GM21717 (cell line): Measurements from ENCODE around the gene PAX7.
"Not testable (repeated sequence)": the region's sequence is repeated elsewhere in the genome, so short reads cannot be mapped to it uniquely, and the experiment has no call there.

Source experiments
- ATAC-seq: cut with Tn5 transposase; IDR thresholded peaks from one replicate; pipeline ENCODE4 v1.9.1; 2021; ENCODE audit warnings: mild to moderate bottlenecking, moderate library complexity; ENCODE audit not compliant: unreplicated experiment

Gene PAX7

DNA sequence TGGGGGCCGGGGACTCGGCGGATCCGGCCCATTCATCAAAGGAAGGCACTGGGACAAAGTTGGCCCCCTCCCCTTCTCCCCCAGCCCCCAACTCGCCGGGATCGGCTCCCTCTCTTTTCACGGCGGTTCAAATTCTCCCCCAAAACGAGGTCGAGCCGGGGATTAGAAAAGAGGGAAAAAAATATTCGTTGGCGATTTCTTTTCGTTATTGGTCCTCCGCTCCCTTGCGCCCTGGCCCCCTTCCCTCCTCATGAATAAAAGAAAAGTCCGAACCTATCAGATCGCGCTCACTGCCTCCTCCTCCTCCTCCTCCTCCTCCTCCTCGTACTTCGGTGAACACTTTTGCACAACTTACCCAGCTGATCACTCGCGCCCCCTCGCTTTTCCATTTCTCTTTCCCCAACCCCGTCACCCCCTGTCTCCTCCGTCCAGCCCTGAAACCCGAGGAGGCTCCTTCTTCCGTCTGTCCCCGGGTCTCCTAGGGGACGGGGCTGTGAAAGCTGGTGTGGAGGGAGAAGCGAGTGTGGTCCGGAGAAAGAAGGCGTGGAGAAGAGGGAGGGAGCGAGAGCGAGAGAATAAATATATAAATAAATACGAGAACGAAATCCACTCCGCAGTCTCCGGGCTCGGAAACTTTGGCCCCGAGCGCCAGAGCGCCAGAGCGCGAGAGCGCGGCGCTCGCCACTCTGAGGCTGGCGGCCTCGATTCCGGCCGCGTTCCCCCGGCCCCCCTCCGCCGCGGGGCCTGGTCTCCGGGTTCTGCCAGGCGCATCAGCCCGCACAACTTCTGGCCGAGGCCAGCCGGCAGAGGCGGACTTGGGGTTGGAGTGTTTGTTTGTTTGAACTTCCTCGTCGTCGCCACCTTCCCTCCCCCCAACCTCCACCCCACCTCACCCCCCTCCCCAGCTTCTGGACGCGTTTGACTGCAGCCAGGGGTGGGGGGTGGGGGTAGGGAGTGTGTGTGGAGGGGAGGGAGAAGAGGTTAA lies at the start of gene PAX7:
Gene PAX7 (plus strand): TSS at position 336 of the 985 bp plus-strand sequence. CDS start 758 bp downstream, outside the sequence.
- no peak for ATAC-seq

DNA sequence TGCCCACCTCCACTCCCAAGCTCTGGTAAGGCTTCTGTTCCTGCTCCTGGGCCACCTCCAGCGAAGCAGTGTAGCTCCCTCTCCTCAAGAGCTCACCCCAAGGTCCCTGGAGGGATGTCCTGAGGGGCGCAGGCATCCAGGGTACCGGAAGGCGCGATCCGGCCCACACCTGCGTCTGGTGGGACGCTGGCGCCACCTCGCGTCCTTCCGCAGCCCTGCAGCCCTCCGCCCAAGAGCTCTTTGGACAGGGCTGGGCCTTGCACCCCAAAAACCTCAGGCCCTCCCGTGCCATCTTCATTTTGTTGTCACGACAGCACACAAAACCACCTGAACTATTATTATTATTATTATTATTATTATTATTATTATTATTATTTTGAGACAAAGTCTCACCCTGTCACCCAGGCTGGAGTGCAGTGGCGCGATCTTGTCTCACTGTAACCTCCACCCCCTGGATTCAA lies 49.2 kb upstream of the PAX7 start:
- ATAC-seq: no peak

DNA sequence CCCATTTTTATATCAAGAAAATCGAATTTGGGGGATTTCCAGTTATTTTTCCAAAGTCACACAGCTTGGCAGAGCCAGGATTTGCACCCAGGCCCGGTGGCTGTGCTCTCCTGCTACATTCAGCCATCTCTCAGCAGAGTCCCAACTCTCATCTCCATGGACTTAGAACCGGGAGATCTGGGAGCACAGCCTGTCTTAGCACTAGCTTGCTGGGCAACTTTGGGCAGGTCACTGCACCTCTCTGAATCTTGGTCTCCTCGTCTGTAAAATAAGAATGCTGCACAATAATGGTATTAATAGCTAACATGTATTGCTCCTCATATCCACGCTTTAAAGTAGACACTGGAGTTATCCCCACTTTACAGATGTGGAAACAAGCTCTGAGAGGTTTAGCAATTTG lies 47.8 kb upstream of the PAX7 start:
- no peak for ATAC-seq

DNA sequence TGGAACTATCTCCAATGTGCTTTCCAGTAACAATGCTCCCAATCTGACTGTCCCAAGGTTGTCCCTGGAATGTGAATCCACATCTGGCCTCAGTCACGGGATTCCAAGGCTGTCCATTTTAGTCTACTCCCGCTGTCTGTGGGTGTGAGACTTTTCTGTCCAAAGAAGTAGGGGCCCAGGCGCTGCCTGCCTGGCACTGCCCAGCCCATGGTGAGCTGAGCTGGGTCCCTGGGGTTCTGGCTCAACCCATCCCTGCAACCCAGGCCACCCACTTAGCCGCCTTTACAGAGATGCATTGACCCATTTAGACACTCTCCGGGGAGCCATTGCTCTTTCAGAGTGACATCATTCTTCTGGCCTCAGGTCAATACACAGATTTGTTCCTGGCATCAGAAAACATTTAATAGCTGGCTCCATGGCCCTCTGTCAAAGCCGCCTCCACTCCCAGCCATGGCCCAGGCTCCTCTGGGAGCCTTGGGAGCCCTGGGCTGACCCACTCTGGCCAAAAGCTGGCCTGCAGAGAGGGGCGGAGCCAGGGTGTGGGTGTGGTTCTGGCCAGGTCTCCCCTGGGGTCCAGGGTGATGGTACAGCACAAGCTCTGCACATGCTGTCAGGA lies 47.2 kb upstream of the PAX7 start:
- no peak for ATAC-seq

DNA sequence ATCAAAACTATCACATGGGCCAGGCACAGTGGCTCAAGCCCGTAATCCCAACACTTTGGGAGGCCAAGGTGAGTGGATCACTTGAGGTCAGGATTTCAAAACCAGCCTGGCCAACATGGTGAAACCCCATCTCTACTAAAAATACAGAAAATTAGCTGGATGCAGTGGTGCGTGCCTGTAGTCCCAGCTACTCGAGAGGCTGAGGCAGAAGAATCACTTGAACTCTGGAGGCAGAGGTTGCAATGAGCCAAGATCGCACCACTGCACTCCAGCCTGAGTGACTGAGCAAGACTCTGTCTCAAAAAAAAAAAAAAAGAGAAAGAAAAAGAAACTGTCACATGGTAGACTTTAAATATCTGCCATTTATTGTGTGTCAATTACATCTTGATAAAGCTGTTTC lies 44.6 kb upstream of the PAX7 start:
- ATAC-seq: not testable (repeated sequence)

DNA sequence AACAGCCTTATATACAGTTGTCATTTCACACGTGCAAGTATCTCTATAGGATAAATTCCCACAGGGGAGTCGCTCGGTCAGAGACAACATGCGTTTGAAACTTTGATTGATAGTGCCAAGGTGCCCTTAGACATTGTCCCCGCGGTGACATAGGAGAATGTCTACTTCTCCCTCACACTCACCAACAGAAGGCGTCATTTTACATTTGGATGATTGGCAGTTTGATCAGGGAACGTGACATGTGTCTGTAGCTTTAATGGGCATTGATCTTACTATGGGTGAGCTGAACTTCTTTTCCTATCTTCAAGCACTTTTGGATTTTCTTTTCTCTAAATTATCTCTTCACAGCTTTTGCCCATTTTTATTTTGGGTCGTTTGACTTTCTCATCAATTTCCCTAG lies 42.6 kb upstream of the PAX7 start:
- no peak for ATAC-seq

DNA sequence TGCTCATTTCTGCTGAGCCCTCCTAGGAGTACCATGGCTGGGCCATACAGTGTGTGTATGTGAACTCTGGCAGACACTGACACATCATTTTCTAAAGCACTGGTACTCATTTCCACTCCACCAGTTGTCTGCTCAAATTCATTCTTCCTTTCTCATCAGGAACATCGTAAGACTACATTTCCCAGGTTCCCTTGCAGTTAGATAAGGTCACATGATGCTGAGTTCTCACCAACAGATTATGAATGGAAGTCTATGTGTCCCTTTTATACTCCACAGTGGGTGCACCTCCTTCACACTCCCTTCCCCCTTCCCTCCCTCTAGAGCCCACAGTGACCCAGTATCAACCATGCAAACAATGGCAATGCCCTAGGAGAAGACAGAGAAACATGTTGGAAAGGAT lies 38.3 kb upstream of the PAX7 start:
- ATAC-seq: no peak

DNA sequence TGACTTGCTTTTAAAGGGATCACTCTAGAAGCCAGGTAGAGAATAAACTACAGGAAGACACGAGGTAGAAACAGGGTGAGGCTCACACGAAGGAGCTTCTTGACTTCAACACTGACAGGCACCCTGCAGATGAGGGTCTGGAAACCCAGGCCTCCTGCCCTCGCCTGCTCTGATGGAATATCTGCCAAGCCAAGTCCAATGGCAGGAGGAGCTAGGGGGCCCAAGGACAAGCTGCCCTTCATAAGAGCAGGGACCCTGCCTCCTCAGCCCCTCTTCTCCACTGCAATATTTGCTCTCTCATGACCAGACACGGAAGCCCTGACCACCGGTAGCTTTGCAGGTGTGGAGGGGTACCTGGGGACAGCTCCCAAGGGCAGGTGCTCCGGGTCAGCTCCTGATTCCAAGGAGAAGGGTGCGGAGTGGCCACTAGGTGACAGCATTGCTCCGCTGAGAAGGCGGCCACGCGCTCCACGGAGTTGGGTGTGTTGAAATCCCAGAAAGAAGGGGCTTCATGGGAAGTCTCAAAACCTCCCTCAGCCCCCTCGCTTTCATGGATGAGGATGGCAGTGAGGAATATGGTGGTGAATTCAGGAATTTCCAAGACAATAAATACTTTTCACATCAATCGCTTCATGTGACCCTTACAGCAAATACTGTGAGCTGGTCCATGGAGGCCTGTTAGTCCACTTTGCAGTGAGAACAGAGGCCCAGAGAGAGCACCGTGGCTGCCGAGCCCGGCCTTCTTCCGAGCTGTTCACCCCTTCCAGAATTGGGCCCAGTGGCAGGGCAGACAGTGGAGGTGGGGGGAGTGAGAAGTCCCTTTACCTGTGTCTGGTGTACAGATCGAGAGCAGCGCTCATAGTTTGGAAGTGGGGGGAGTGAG lies 33.2 kb upstream of the PAX7 start:
- no peak for ATAC-seq

DNA sequence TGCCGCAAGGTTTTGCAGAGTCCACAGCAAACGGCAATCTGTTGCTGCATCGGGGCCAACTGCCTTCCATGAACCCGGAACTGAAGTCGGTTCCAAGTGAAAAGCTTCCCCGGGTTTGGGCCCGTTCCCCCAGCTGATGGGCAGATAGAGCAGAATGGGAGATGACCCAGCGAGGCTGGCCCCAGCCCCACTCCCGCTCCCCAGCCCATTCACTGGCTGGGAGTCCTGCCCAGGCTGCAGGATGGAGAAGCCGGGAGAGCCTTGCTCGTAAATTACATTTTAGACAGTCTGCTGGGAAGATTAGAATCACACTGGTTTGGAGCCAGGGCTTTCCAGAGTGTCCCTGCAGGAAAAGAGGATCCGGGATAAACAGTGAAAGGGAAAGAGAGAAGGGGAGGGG lies 31.6 kb upstream of the PAX7 start:
- no peak for ATAC-seq

DNA sequence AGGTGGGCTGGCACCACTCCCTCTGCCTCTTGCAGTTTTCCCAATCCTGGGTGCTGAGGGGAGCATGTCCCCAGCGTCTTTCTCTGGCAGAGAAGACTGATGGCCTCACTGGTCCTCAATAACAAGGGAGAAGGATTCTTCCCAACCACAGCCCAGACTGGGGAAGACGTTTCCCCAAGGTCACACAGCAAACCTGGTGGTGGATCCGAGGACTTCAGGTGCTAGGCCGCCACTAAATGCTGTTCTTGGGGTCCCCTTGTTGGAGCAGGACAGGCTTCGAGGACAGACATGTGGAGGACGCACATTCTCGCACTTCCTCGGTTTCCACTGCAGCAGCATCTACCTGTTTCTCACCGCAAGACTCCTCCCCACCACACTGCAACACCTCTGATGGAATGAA lies 30.9 kb upstream of the PAX7 start:
- ATAC-seq: no peak

DNA sequence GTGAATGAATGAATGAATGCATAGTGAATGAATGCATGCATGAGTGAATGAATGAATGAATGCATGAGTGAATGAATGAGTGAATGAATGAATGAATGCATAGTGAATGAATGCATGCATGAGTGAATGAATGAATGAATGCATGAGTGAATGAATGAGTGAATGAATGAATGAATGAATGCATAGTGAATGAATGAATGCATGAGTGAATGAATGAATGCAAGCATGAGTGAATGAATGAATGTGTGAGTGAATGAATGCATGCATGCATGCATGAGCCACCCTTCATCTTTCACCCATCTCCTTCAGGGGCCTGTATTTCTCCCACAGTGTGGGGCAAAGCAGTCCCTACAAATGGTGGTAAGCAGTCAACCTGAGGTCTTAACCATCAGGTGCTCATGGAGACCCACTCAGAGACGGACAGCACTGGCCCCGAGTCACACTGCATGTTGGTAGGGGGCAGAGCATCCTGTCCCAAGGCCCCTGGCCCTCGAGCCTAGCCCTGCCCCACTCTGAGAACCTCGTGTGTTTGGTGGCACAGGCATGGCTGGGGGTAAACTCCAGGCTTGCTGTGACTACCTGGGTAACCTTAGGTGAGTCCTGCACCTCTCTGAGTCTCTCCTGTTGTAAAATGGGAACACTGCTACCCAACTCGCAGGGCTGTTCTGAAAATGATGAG lies 28.0 kb upstream of the PAX7 start:
- ATAC-seq: no peak

DNA sequence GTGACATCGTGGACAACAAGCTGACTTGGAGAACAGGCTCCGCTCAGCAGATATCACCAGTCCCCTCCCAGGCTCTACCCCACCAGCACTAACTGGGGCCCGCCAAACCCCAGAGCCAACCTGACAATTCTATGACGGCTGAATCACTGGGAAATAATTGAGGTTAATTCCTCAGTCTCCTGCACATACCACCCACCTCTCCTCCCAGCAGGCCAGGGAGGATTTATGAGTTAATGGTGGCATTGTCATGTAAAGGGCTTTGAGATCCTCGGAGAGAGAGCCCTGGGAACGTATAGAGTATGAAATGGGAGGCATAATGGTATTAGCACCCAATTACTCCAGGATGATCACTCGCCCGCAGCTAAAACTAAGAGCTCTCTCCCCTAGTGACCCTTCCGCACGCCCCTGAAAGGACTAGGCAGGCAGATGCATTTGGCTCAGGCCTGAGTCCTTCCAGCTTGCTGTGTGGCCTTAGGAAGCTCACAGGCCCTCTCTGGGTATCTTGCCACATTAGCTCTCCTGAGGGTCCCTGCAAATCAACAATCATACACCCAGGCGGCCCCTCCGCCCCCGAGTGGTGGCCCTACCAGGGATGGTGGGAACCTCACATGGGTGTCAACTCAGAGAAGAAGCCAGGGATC lies 27.3 kb upstream of the PAX7 start:
- ATAC-seq: no peak

DNA sequence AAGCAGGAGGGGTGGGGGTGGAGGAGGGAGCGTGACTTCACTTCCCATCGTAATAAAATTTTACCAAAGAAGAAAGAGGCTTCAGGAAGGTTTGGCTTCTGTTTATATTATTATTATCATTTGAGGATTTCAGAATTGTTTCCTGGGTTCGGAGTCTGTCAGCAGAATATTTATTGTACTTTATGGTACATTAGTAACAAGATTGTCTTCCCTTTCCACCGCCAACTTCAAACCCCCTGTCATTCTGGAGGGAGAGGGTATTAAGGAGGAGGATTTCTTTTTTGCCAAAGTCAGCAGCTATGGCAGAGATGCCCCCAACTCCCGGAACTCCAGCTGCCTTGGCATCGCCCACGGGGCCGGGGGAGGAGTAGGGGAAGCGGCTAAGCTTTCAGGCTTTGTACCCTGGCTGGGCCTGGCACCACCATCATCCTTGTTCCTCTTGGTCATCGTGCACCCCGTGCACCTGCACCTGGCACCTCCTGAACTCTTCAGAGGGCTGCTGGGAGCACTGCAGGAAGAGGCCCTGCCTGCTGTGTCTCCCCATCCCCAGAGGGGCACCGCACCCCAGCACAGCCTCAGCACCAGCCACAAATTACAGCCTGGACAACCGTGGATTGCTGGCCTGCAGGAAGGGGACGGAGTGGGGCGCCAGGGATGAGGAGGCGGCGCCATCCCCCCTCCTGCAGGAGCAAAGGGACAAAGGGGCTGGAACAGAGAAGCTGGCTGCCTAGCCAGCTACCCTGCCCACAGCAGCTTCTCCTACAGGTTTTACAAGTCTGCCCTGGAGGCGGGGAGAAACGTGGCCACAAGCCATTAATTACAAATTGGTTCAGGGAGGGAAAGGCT lies 24.0 kb upstream of the PAX7 start:
- no peak for ATAC-seq

DNA sequence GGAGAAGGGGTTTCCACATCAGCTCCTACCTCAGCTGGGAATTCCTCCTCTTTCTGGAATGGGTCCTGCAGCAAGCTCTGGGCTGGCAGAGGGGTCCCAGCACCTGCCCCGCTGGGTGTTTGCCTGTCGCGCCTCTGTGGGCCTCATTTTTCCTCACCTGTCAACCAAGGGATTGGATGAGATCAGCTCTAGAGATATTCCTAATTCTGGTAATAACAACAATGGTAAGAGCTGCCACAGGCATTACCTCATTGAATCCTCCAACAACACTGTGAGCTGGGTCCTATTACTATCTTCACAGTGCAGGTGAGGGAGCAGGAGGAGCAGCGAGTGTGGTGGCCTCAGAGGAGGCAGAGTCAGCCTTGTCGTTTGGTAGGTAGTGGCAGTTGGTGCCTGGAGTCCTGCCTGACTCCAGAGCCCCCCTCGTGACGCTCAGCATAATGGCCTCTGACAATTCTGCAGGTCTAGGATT lies 23.3 kb upstream of the PAX7 start:
- no peak for ATAC-seq

DNA sequence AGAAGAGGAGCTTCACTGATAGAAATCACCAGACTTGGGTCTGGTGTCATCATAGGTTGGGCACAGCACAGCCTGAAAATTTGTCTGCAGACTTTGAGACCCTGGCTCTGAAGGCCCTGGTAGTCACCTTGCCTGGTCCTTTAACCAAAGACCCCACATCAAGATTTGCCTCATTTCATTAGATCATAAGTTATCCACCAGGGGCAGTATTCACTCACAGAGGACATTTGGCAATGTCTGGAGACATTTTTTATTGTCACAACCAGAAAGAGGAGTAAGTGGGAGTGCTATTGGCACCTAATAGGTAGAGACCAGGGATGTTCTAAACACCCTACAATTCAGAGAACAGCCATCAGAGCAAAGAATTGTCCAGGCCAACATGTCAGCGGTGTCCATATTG lies 22.1 kb upstream of the PAX7 start:
- ATAC-seq: no peak

DNA sequence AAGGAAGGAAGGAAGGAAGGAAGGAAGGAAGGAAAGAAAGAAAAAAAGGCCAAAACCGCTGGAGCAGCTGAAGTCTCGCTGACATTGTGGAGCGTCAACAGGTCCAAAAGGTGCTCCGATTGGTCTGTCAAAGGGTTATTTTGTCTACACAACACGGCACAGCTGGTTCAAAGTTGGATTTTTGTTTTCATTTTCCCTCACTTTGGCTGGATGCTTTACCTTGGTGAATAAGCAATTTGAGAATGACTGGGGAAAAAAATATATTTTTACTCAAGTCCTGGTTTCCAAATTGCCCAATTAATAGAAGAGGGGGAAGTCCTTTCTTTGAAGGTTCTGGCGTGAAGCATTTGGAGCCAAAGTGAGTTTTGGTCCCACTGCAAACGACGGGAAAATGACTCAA lies 19.3 kb upstream of the PAX7 start:
- no peak for ATAC-seq

DNA sequence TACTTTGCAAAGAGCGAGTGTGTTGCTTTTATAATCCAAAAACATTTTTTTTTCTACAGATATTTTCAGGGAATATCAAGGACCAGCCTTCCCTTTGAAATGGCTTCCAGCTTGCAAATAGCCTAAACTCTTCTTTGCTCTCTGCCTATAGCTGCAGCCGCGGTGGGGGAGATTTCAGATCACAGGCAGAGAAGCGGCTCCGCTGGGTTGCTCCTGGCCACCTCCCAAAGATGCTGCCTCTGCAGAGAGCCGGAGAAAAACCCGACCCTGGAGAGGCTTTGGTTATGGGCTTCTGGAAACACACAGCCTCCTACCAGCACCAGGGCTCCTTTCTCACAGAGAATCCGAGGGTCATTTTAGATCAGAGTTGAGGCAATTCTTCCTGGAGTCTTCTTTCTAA lies 18.6 kb upstream of the PAX7 start:
- ATAC-seq: no peak

DNA sequence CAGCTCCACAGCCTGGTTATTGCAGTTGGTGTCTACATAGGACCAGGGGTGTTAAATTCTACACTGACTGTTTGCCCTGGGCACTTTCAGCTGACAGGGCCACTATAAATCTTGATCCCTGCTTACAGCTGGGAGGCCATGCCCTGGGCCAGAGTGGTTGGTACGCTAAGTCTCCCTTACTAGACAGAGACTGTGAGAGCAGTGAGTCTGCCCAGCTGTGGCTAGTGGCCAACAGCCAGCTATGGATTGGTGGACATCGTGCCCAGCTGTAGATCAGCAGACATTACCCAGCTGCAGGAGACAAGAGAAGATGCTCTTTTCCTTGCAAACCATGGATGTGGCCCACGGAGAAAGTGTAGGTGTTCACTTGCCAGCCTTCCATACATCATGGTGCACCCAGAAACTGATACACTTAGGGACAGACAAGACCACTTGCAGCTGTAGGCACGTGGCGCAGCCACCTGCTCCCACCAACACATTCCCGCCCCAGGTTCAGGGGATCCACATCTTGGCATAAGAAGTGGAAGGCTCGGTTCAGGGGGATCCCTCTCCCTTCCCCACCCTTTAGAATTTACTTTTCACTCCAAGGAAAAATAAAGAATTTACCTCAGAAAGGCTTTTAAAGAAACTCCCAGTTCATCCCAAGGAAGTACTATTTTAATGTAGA lies 16.4 kb upstream of the PAX7 start:
- ATAC-seq: no peak
